HCT116 (cell line): Measurements from ENCODE around the gene SNX3.

ENCODE experiments used
- CTCF ChIP-seq, 3 experiments: fragments of 200-600 bp in 1 of 3; sonication (generic) in 1 of 3; IDR thresholded peaks in 2 of 3; conservative IDR thresholded peaks in 1 of 3; 2 replicates each; pipeline ENCODE4 v1.5.1; 2012 to 2017; ENCODE audit warnings: low read depth in 2 of 3, low read length in 2 of 3, antibody characterized with exemption in 1 of 3, borderline replicate concordance in 1 of 3, control low read depth in 1 of 3, mild to moderate bottlenecking in 1 of 3, mixed read lengths in 1 of 3, mixed run types in 1 of 3, moderate library complexity in 1 of 3; ENCODE audit not compliant: insufficient read depth in 1 of 3
- EGR1 ChIP-seq: IDR thresholded peaks from 2 replicates; pipeline ENCODE4 v1.6.1; 2012; ENCODE audit warnings: low read depth
- EZH2 ChIP-seq: fragments of 200-600 bp; sonication (generic); IDR thresholded peaks from 2 replicates; pipeline ENCODE4 v1.6.1; 2017; ENCODE audit warnings: antibody characterized with exemption, mixed run types
- MAX ChIP-seq: IDR thresholded peaks from 2 replicates; pipeline ENCODE4 v1.6.1; 2012
- POLR2A ChIP-seq: IDR thresholded peaks from 2 replicates; pipeline ENCODE4 v1.7.0; 2011; ENCODE audit warnings: borderline replicate concordance; ENCODE audit not compliant: insufficient read depth, insufficient read length; ENCODE audit errors: extremely low read depth
- SP1 ChIP-seq: IDR thresholded peaks from 2 replicates; pipeline ENCODE4 v1.6.1; 2012; ENCODE audit warnings: low read depth
- TCF7L2 ChIP-seq: IDR thresholded peaks from 2 replicates; pipeline ENCODE4 v1.7.0; 2011; ENCODE audit warnings: borderline replicate concordance, inconsistent platforms; ENCODE audit not compliant: insufficient read depth, insufficient read length; ENCODE audit errors: extremely low read depth
- ZNF274 ChIP-seq: fragments of 200-500 bp; sonication (Bioruptor generic); IDR thresholded peaks from 2 replicates; pipeline ENCODE4 v1.6.1; 2014; ENCODE audit warnings: mild to moderate bottlenecking, low read depth, low read length, inconsistent platforms

GRCh38 chr6:108174371-108175175 is 86.3 kb downstream of the SNX3 start:
- TF ChIP-seq SP1 (no peak), POLR2A (no peak), EGR1 (no peak), EZH2 (no peak), CTCF (IDR thresholded peaks at IDR 0.05 in 2 of 3, conservative IDR thresholded peaks at IDR 0.05 in 1 of 3; ENCODE audit: borderline replicate concordance in 1 of 3, insufficient read depth in 1 of 3, low read depth in 2 of 3, low read length in 2 of 3) (no peak), ZNF274 (no peak), MAX (no peak), TCF7L2 (no peak)
